Activated naive CD8-positive, alpha-beta T cell treated with anti-CD3 and anti-CD28 coated beads for 36 hours (primary cell): ENCODE data around the gene TMOD3. TPM values are rescaled to one million over a fixed set of nuclear protein-coding genes. Genes with fewer than 3 reads are reported as not detected.
"Not testable (repeated sequence)": the region's sequence is repeated elsewhere in the genome, so short reads cannot be mapped to it uniquely, and the experiment has no call there.

Source experiments
- DNase-seq: peaks from one replicate; pipeline ENCODE4 v3.0.0; 2021
- H3K27ac Mint-ChIP-seq: one replicate; pipeline ENCODE4 v1.8.0; 2022; ENCODE audit warnings: mild to moderate bottlenecking, moderate library complexity, mixed read lengths
- H3K27me3 Mint-ChIP-seq: one replicate; pipeline ENCODE4 v1.8.0; 2022; ENCODE audit warnings: mild to moderate bottlenecking, mixed read lengths
- H3K36me3 Mint-ChIP-seq: one replicate; pipeline ENCODE4 v1.8.0; 2021; ENCODE audit warnings: mild to moderate bottlenecking, mixed read lengths
- H3K4me1 Mint-ChIP-seq: one replicate; pipeline ENCODE4 v1.8.0; 2021; ENCODE audit warnings: mixed read lengths
- H3K4me3 Mint-ChIP-seq: one replicate; pipeline ENCODE4 v1.8.0; 2022; ENCODE audit warnings: mild to moderate bottlenecking, moderate library complexity, mixed read lengths
- H3K9me3 Mint-ChIP-seq: one replicate; pipeline ENCODE4 v1.8.0; 2022; ENCODE audit warnings: mixed read lengths
- total RNA-seq, 2 experiments: library from RNA; stranded (reverse); gene quantifications; one replicate each; pipeline ENCODE4 v1.2.3, GENCODE V29; 2021

TMOD3 gene
- 10 to 100 TPM; 45.9 to 48.9 TPM for total RNA-seq

DNA sequence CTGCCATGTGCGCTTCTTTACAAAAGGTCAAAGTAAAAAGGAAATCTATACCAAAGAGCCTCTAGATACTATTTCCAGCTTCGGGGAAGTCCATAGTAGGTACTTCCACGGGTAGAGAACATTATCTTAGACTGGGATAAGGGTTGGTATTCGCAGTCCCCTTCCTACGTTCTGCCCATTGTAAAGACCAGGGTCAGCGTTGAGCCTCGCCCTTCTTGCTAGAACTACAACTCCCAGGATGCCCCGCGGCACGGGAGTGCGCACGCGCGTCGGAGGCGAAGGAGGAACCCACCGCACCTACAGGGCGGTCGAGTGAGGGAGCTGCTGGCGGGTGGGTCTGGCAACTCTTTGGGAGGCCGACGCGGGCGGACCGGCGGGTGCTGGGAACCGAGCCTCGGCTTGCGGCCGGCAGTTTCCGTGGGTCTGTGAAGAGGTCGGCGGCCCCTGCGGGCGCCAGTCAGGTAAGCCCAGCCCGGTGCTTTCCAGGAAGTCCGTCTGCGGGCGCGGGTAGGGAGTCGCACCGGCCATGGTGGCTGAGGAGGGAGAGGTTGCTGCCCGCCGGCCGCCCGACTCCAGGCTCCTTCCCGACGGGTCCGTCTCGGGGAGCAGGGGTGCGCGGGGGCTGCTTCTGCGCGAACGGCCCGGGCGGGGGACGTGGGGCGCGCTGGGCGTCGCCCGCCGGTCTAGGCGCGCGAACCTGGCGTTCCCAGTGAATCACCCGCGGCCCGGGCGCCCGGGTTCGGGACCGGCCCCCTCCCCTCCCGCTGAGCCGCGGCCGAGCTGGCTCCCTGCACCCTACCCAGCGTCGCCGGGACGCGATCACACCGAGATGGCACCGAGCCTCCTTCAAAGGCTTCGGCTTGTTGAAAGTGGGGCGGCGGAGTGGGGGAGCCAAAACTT lies at the start of gene TMOD3:
TSS of gene TMOD3 (plus strand) at position 278 of the 900 bp plus-strand sequence. CDS start 33,232 bp downstream, outside the sequence.
- Mint-ChIP-seq H3K4me1 (peaks cover 30% of the 10 kb centered on the region), H3K4me3 (peak within 1 kb of the TSS; percentile 95), H3K27me3 (no peaks in the 10 kb centered on the region), H3K36me3 (peaks cover 4% of the 10 kb centered on the region), H3K27ac (peak within 1 kb of the TSS; percentile 87), H3K9me3 (no peaks in the 10 kb centered on the region)
- DNase-seq, result peak; percentile 90

DNA sequence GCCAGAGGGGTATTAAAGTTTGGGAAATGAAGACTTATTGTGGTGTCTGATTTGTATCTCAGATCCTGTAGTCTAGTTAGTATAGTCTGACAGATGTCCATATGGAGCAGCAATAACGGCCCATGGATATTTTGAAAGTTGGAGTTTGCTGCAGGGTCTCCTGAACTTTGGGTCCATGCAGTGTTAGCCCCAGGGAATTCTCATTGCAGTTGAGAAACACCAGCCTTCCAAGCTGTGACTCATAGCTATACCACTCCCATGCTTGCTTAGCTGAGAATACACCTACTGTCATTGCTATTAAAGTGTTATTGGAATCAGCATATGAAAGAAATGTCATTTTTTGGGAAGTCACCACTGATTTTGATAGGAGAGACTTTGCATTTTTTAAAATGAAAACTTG lies 48.8 kb upstream of the TMOD3 start:
- Mint-ChIP-seq H3K36me3 (peaks cover 28% of the 10 kb centered on the region), H3K4me1 (peaks cover 7% of the 10 kb centered on the region), H3K27ac (no peak overlapping the region), H3K9me3 (no peaks in the 10 kb centered on the region), H3K27me3 (no peaks in the 10 kb centered on the region), H3K4me3 (no peak overlapping the region)
- DNase-seq, result no peak

DNA sequence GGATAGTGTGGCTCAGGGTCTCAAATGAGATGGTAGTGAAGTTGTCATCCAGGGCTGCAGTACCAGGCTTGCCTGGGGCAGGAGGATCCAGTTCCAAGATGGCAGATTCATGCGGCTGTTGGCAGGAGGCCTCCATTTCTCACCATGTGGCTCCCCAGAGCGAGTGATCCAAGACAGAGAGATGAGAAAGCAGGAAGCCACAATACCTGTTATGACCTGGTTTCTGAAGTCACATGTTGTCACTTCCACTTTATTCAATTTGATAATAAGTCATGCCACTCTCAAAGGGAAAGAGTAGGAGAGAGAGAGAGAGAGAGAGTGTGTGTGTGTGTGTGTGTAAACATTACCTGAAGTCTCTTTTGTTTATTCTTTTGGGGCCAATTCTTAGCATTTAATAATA lies 47.9 kb upstream of the TMOD3 start:
- no peak for DNase-seq
- no peak overlapping the region for H3K27ac Mint-ChIP-seq
- H3K4me3 Mint-ChIP-seq, result no peak overlapping the region
- peaks cover under 1% of the 10 kb centered on the region for H3K4me1 Mint-ChIP-seq
- peaks cover 25% of the 10 kb centered on the region for H3K36me3 Mint-ChIP-seq
- H3K9me3 Mint-ChIP-seq, result no peaks in the 10 kb centered on the region
- H3K27me3 Mint-ChIP-seq, result no peaks in the 10 kb centered on the region

DNA sequence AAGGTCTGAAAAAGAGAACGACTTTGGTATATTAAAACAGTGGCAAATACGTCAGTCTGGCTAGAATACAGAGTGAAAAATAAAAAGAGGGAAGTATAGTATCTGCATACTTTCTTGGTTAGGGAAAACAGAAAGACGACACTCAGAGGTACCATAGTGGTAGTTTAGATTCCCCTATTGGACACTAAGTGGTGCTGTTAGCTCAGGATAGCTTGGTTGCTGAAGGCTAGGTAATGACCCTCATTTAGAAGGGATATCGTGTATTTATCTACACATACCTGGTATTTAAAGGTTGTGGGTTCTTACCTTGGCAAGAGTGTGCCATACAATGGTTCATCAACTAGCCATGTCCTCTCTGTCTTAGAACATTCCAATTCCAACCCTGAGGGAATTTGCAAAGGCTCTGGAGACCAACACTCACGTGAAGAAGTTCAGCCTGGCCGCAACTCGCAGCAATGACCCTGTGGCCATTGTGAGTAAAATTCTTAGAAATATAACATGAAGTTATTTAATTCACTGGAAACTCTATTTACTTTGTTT lies 47.0 kb upstream of the TMOD3 start:
- Mint-ChIP-seq H3K4me3 (no peak overlapping the region), H3K4me1 (no peaks in the 10 kb centered on the region)

DNA sequence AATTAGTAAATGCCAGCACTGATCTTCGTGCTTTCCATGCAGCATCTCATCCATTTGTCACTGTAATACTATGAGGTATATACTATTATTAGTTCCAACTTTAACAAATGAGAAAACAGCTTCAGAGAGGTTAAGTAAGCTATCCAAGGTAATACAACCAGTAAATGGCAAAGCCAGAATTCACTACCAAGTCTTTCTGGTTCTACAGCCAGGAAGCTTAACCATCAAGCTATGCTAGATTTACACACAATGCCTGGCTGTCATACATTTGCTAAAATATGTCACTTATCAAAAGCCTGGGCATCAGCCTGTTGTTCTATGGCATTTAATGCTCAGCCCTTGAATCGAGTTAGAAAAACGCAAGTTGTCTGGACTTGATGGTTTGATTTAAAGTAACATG lies 45.5 kb upstream of the TMOD3 start:
- Mint-ChIP-seq H3K27ac (no peak overlapping the region), H3K4me3 (no peak overlapping the region), H3K36me3 (peaks cover 28% of the 10 kb centered on the region), H3K4me1 (no peaks in the 10 kb centered on the region), H3K27me3 (no peaks in the 10 kb centered on the region), H3K9me3 (no peaks in the 10 kb centered on the region)
- DNase-seq, result no peak

More for the DNA sequence above, 47.0 kb upstream of the TMOD3 start:
- Mint-ChIP-seq H3K36me3 (peaks cover 25% of the 10 kb centered on the region), H3K27ac (no peak overlapping the region), H3K27me3 (no peaks in the 10 kb centered on the region), H3K9me3 (no peaks in the 10 kb centered on the region)
- DNase-seq, result no peak

DNA sequence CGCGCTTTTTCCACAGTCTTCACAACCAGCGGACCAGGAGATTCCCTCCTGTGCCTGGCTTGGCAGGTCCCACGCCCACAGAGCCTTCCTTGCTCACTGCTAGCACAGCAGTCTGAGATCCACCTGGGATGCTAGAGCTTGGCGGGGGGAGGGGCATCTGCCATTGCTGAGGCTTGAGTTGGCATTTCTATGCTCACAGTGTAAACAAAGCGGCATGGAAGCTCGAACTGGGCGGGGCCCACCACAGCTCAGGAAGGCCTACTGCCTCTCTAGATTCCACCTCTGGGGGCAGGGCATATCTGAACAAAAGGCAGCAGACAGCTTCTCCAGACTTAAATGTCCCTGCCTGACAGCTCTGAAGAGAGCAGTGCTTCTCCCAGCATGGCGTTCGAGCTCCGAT lies 42.3 kb upstream of the TMOD3 start:
- not testable (repeated sequence) for H3K4me1 Mint-ChIP-seq, H3K27ac Mint-ChIP-seq, H3K9me3 Mint-ChIP-seq, H3K4me3 Mint-ChIP-seq, H3K27me3 Mint-ChIP-seq, DNase-seq
- peaks cover 15% of the 10 kb centered on the region for H3K36me3 Mint-ChIP-seq

DNA sequence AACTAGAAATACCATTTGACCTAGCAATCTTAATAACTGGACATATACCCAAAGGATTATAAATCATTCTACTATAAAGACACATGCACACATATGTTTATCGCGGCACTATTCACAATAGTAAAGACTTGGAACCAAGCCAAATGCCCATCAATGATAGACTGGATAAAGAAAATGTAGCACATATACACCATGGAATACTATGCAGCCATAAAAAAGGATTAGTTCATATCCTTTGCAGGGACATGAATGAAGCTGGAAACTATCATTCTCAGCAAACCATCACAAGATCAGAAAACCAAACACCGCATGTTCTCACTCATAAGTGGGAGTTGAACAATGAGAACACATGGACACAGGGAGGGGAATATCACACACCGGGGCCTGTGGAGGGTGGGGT lies 37.0 kb upstream of the TMOD3 start:
- not testable (repeated sequence) for H3K4me3 Mint-ChIP-seq, H3K27ac Mint-ChIP-seq, H3K9me3 Mint-ChIP-seq, DNase-seq, H3K27me3 Mint-ChIP-seq, H3K36me3 Mint-ChIP-seq, H3K4me1 Mint-ChIP-seq

DNA sequence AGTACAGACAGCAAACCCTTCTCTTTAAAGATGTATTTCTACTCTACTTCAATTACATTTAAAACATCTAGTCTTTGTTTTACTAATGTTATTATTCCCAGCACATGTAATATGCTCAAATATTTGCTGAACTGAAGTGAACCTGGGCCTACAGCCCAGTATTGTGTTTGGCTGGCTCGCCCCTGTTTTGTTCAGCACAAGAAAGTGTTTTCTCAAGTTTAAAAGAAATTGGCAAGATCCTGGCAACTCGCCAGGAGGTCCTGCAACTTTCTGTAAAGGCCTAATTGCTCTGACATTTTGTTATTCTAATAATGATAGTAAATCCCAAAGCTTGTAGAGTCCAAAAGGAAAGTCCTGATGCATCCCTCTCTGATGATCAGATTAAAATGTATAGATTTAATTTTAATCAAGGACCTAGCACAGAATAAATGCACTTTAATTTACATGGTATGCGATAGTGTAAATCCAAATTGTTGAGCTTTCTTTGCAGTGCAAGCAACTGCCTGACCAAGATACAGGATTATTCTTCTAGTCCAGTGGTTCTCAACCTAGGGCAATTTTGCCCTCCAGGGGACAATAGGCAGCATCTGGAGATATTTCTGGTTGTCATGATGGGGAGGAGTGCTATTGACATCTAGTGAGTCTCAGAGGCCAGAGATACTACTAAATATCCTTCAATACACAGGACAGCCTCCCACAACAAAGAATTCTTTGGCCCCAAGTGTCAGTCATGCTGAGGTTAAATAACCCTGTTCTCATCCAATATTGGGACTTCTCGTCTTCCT lies 35.7 kb upstream of the TMOD3 start:
- Mint-ChIP-seq H3K27ac (no peak overlapping the region), H3K9me3 (peaks cover 5% of the 10 kb centered on the region), H3K4me3 (no peak overlapping the region), H3K36me3 (no peaks in the 10 kb centered on the region), H3K4me1 (no peaks in the 10 kb centered on the region), H3K27me3 (no peaks in the 10 kb centered on the region)
- DNase-seq, result no peak

DNA sequence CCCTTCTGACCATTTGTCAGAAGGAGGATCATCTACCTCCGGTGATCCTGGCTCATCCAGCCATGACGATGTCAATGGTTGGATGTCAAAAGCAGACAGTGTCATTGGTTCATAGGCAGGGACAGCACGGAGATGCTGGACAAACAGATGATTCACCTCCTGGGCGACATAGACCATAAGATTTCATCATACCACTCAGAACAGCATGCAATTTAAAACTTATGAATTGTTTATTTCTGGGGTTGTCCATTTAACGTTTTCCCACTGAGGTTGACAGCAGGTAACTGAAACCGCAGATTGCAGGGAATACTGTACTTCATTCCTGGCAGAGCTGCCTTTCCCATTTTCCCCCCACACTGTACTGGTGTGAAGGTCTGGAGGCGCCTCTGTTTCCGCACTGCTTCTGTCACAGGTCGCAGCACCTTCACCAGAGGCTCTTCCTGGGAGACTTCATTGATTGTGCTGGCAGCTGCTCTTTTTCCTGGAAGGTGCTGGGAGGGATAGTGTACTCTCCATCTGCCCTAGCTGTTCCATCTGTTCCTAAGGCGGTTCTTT lies 32.5 kb upstream of the TMOD3 start:
- DNase-seq, result no peak
- Mint-ChIP-seq H3K36me3 (no peaks in the 10 kb centered on the region), H3K27ac (no peak overlapping the region), H3K4me3 (no peak overlapping the region), H3K9me3 (peaks cover 2% of the 10 kb centered on the region), H3K4me1 (no peaks in the 10 kb centered on the region), H3K27me3 (no peaks in the 10 kb centered on the region)

DNA sequence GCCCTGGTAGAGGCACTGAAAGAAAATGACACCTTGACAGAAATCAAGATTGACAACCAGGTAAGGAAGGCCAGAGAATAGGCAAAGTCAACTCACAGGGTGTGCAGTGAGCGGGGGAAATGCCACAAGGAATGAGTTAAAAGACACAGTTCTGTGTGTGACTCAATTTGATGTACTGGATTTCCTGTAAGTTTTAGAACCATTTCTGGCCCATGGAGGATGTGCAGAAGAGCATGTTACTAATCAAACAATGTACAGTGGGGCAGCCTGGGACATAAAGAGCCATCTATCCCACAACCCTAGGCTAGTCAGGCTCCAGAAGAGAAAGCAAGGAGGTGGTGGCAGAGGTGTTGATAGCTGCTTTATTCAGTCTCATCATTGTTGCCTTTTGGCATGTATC lies 31.2 kb upstream of the TMOD3 start:
- H3K4me1 Mint-ChIP-seq, result no peaks in the 10 kb centered on the region

DNA sequence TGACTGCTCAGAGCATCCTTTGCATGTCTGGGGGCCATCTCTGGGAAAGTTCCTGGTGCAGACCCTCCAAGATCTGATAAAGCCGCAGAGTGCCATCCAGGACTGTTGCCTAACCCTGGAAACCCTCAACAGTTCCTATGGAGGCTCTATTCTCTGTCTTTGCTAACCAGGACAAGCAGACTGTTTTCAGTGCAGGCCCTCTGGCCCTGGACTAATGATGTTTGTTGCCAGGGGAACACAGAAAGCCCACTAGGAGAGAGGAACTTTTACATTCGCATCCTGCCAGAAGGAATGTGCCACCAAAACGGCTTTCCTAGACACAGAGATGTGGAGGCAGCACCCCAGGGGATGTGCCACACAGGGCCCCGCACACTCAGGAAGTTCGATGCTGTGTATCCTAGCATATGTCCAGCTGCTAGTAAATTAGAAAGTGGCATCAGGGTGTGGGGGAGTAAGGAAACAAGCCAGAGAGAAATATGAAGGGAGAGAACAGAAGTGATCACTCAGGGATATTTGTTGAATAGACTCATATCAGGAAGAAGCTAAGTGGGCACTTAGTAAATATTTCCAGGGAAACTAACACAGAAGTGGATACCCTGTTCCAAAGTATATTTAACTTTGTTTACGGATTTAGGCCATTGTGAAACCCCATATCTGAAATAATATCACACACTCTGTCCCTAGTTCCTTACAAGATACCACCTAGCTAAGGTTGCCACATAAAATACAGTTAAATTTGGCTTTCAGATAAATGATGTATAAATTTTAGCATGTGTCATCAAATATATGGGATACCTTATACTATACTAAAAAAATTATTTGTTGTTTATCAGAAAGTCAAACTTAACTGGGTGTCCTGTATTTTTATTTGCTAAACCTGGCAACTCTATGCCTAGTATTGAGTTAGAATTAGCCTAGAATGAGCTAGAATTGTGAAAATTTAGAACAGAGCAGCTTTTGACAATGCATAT lies 29.9 kb upstream of the TMOD3 start:
- Mint-ChIP-seq H3K36me3 (no peaks in the 10 kb centered on the region), H3K4me1 (no peaks in the 10 kb centered on the region), H3K27me3 (no peaks in the 10 kb centered on the region), H3K9me3 (no peaks in the 10 kb centered on the region), H3K27ac (no peak overlapping the region), H3K4me3 (no peak overlapping the region)
- no peak for DNase-seq

More for the DNA sequence above, 31.2 kb upstream of the TMOD3 start:
- Mint-ChIP-seq H3K9me3 (no peaks in the 10 kb centered on the region), H3K36me3 (no peaks in the 10 kb centered on the region), H3K27me3 (no peaks in the 10 kb centered on the region), H3K4me3 (no peak overlapping the region), H3K27ac (no peak overlapping the region)
- no peak for DNase-seq

DNA sequence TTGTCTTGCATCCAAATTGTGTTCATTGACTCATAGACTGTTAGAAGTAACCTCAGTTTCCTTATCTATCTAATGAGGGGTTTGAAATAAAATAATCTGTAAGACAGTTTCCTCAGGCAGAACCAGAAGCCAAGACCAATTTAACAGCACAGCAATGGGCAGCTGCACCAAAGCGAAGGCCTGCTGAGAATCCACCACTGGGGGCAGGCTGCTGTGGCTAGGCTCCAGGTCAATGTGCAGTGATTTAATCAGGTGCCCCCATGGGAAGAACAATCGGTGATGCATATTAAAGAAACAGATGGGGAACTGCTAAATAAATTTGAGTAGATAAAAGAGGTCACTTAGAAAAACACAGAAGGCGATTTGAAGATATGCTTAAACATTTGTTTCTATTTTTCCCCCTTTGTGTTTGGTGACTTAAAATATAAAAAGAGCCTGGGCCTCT lies 28.0 kb upstream of the TMOD3 start:
- H3K4me3 Mint-ChIP-seq, result no peak overlapping the region
- H3K36me3 Mint-ChIP-seq, result peaks cover under 1% of the 10 kb centered on the region
- no peaks in the 10 kb centered on the region for H3K9me3 Mint-ChIP-seq
- no peaks in the 10 kb centered on the region for H3K4me1 Mint-ChIP-seq
- no peaks in the 10 kb centered on the region for H3K27me3 Mint-ChIP-seq
- no peak for DNase-seq
- H3K27ac Mint-ChIP-seq, result no peak overlapping the region

DNA sequence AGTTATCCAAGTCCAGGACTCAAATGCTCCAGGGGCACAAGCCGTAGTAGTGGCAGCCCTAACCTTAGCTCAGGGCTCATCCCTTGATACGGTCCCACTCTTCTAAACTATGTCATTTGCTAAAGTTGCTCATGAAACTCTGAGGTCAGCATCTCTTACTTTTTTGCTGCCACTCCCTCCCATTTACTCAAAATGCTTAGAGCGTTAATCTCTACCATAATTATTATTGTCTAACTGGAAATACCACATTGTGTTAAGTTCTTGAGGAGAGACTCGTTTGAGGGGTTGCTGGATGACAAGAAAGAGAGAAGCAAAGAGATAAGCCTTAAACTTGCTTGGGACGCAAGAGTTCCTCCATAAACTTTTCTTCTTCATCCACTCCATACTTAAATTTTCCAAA lies 26.9 kb upstream of the TMOD3 start:
- Mint-ChIP-seq H3K27me3 (no peaks in the 10 kb centered on the region), H3K36me3 (peaks cover 6% of the 10 kb centered on the region), H3K9me3 (no peaks in the 10 kb centered on the region), H3K4me1 (no peaks in the 10 kb centered on the region), H3K27ac (no peak overlapping the region), H3K4me3 (no peak overlapping the region)
- no peak for DNase-seq

DNA sequence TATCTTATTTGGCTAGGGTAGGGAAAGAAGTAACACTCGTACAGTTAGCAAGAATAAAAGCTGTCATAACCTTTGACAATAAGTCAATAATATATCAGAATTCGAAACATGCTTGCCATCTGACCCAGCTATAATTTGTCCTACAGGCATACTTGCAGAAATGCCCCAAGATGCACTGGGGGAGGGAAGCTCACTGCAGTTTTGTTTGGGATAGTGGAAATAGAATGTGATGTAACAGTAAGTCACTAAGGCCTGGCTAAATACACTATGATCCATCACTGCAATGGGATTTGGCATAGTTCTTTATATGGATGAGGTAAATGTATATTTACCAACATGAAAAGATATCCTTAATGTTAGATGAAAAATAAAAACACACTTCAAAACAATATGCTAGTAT lies 25.5 kb upstream of the TMOD3 start:
- Mint-ChIP-seq H3K4me1 (no peaks in the 10 kb centered on the region), H3K9me3 (no peaks in the 10 kb centered on the region), H3K27me3 (no peaks in the 10 kb centered on the region), H3K27ac (no peak overlapping the region), H3K36me3 (peaks cover 6% of the 10 kb centered on the region), H3K4me3 (no peak overlapping the region)
- DNase-seq, result no peak
